HG03439 (cell line): ENCODE data around the gene MRPL28.

Experiments
- ATAC-seq: cut with Tn5 transposase; IDR thresholded peaks from one replicate; pipeline ENCODE4 v1.9.1; 2021; ENCODE audit warnings: mild to moderate bottlenecking, moderate library complexity; ENCODE audit not compliant: unreplicated experiment

The MRPL28 gene

GRCh38 chr16:317583-317982 lies 52.8 kb downstream of the MRPL28 start:
- ATAC-seq = no peak
